ENCODE measurements around the gene CFAP107. TPM values are rescaled to one million over a fixed set of nuclear protein-coding genes. Genes with fewer than 3 reads are reported as not detected.

Gene CFAP107
- total and polyA plus RNA-seq, 2 of the 13 experiments (the other 11 are each of a cell fraction or from before 2014, with no cell fraction given) = not detected

DNA sequence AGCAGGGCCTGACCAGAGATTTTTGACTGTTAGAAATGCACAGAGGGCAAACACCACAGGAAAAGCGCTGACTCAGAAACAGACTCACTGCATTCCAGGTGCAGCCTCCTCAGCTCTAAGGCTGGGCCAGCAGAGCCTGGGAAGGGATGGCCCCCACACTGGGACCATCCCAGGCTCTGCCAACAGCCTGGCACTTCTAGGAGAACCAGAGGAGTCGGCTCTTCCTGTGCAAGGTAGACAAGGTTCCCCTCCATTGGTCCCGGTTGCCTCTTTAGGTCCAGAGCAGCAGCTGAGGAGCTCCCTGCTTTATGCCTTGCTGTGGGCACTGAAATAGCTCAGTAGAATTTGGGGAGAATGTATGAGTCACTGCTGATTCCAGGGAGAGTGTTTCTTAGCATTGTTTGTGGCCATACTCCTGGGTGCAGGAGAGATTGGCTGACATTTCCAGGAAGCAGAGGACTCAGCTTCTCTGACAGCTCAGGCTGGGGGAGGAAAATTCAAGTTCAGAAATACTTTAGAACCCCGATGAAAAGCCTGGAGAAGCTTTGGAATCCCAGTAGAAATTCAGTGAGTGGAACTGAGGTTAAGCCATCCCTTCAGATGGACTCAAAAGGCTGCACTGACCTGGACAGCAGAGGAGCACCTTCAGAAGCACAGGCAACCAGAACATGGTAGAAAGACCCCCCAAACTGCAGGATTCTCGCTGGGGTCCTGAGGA is 64.8 kb downstream of the CFAP107 start:
- TF ChIP-seq MAFK (conservative IDR thresholded peaks at IDR 0.05 in 1 of 2, IDR thresholded peaks at IDR 0.05 in 1 of 2; ENCODE audit: low read length in 2 of 2) (peak; percentile 28 to 68; a peak in 2 of 4 replicates), MAFF (IDR thresholded peaks at IDR 0.05; ENCODE audit: low read depth, low read length) (peak; percentile 62), ZNF510 (CRISPR knock-in tag; IDR thresholded peaks at IDR 0.05; ENCODE audit: low read depth) (no peak)
- Histone ChIP-seq H3K27ac (ENCODE audit: extremely low read length, insufficient read depth, low read length) (no peak overlapping the region), H2AFZ (ENCODE audit: low read length) (no peak overlapping the region), H3K9ac (ENCODE audit: insufficient read depth, low read depth, low read length) (no peak overlapping the region), H3K4me1 (ENCODE audit: insufficient read depth, low read length) (no peaks in the 10 kb centered on the region), H3K9me3 (ENCODE audit: low read length) (no peaks in the 10 kb centered on the region), H3K4me2 (ENCODE audit: low read depth, low read length) (no peak overlapping the region), H3K27me3 (ENCODE audit: control insufficient read depth in 1 of 2, insufficient read depth in 2 of 2, low read length in 2 of 2) (peaks cover 1 to 3% of the 10 kb centered on the region in 2 experiments; a peak in 2 of 5 replicates), H4K20me1 (ENCODE audit: insufficient read depth, low read length) (no peaks in the 10 kb centered on the region), H3K36me3 (replicated peaks in 1 of 2; ENCODE audit: control insufficient read depth in 1 of 2, insufficient read depth in 2 of 2, low read length in 2 of 2) (no peaks in the 10 kb centered on the region), H3K4me3 (replicated peaks in 1 of 3; ENCODE audit: insufficient read depth in 1 of 3, low read depth in 2 of 3, low read length in 3 of 3) (no peak overlapping the region), H3K79me2 (ENCODE audit: insufficient read depth, low read length) (no peaks in the 10 kb centered on the region)
- DNase-seq (ENCODE audit: low spot score) = no peak
- POLR2A ChIA-PET = no interaction called here
- no peak for ATAC-seq
- intact Hi-C loops (cut with micrococcal nuclease; ENCODE audit: unreplicated experiment) = no loop called here
- in situ Hi-C loops (cut with HindIII; ENCODE audit: extremely low pct_ligation_motif_present, low pct_unique_long_range_greater_than_20kb) = no loop called here
- WGBS (ENCODE audit: low lambda C conversion rate) = 19% methylated on average over 4 of the region's 5 CpGs
- no TSS peak for BruUV-seq (replicated peaks)
- CTCF ChIA-PET (ENCODE audit: low intra/inter-chr PET ratio, low total read pairs) = no interaction called here
- no peak for FAIRE-seq

DNA sequence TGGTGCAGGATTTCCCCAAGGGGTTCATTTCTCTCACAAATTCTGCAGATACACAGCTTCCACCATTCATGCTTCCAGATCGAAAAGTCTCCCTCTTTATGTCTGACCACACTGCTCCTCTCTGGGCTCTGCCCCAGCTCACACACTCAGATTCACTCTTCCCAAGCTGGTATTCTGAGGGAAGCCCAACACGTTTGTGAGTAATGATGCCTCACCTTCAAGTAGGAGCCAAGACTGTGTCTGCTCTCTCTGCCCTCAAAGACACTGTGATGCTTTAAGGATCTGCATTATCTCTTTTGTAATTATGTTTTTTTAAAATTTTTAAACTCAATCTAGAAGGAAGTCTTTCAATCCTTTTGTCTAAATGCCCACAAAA is 65.4 kb downstream of the CFAP107 start:
- H3K9ac ChIP-seq (ENCODE audit: insufficient read depth, low read depth, low read length) = no peak overlapping the region
- peaks cover 1 to 3% of the 10 kb centered on the region in 2 experiments; a peak in 2 of 5 replicates for H3K27me3 ChIP-seq (ENCODE audit: control insufficient read depth in 1 of 2, insufficient read depth in 2 of 2, low read length in 2 of 2)
- no peak overlapping the region for H3K4me2 ChIP-seq (ENCODE audit: low read depth, low read length)
- TF ChIP-seq UBTF (CRISPR knock-in tag; IDR thresholded peaks at IDR 0.05) (no peak), ZBTB43 (CRISPR knock-in tag; conservative IDR thresholded peaks at IDR 0.05) (no peak), SMC3 (IDR thresholded peaks at IDR 0.05; ENCODE audit: low read length) (no peak), THRA (CRISPR knock-in tag; IDR thresholded peaks at IDR 0.05; ENCODE audit: borderline replicate concordance) (no peak), ZSCAN22 (CRISPR knock-in tag; IDR thresholded peaks at IDR 0.05) (no peak), RFX1 (IDR thresholded peaks at IDR 0.05) (no peak), POLR2G (IDR thresholded peaks at IDR 0.05; ENCODE audit: low read depth, low read length) (no peak), ZNF326 (CRISPR knock-in tag; IDR thresholded peaks at IDR 0.05; ENCODE audit: borderline replicate concordance) (no peak)
- ATAC-seq = no peak
- ChIA-PET POLR2A (no interaction called here), CTCF (ENCODE audit: low intra/inter-chr PET ratio, low total read pairs) (no interaction called here)
- H3K27ac ChIP-seq (ENCODE audit: extremely low read length, insufficient read depth, low read length) = no peak overlapping the region
- no peaks in the 10 kb centered on the region for H3K4me1 ChIP-seq (ENCODE audit: insufficient read depth, low read length)
- no peaks in the 10 kb centered on the region for H3K36me3 ChIP-seq (replicated peaks in 1 of 2; ENCODE audit: control insufficient read depth in 1 of 2, insufficient read depth in 2 of 2, low read length in 2 of 2)
- in situ Hi-C loops (cut with HindIII; ENCODE audit: extremely low pct_ligation_motif_present, low pct_unique_long_range_greater_than_20kb) = no loop called here
- no peak for DNase-seq (ENCODE audit: low spot score)
- no peaks in the 10 kb centered on the region for H4K20me1 ChIP-seq (ENCODE audit: insufficient read depth, low read length)
- intact Hi-C loops (cut with micrococcal nuclease; ENCODE audit: unreplicated experiment) = no loop called here
- no peaks in the 10 kb centered on the region for H3K9me3 ChIP-seq (ENCODE audit: low read length)
- H3K79me2 ChIP-seq (ENCODE audit: insufficient read depth, low read length) = no peaks in the 10 kb centered on the region
- no peak overlapping the region for H3K4me3 ChIP-seq (replicated peaks in 1 of 3; ENCODE audit: insufficient read depth in 1 of 3, low read depth in 2 of 3, low read length in 3 of 3)
- no TSS peak for BruUV-seq (replicated peaks)
- H2AFZ ChIP-seq (ENCODE audit: low read length) = no peak overlapping the region
- FAIRE-seq = no peak
- WGBS (ENCODE audit: low lambda C conversion rate) = 22% methylated on average over 2 of the region's 2 CpGs
